Urinary bladder (tissue), 4 donors: ENCODE data around the gene LMAN2L. TPM values are rescaled to one million over a fixed set of nuclear protein-coding genes. Genes with fewer than 3 reads are reported as not detected.

Experiments
- DNase-seq: peaks from one replicate; pipeline ENCODE4 v3.0.0-alpha.2; 2015; ENCODE audit errors: extremely low spot score
- H3K27ac ChIP-seq: one replicate; pipeline ENCODE4 v1.5.1; 2013; ENCODE audit warnings: low read depth, mild to moderate bottlenecking, moderate library complexity
- H3K36me3 ChIP-seq: one replicate; pipeline ENCODE4 v1.6.1; 2013; ENCODE audit warnings: mild to moderate bottlenecking, moderate library complexity; ENCODE audit not compliant: insufficient read depth
- H3K4me1 ChIP-seq: one replicate; pipeline ENCODE4 v1.6.1; 2013; ENCODE audit warnings: mild to moderate bottlenecking, moderate library complexity; ENCODE audit not compliant: insufficient read depth
- H3K4me3 ChIP-seq: one replicate; pipeline ENCODE4 v1.5.1; 2013; ENCODE audit warnings: low read depth, low read length
- WGBS: extraction: QIAGEN DNeasy Blood & Tissue Kit; methylation state at CpG from one replicate; pipeline ENCODE4 v1.1.7; 2013; 5-methylcytosine and 5-hydroxymethylcytosine counted together
- polyA plus RNA-seq: library from polyadenylated mRNA; stranded (reverse); fragments of 200-250 nt; gene quantifications from one replicate; pipeline ENCODE4 v1.2.3, GENCODE V29; 2013
- total RNA-seq: library from RNA; depleted of rRNA; stranded (reverse); fragments of >200 nt; gene quantifications from one replicate; pipeline ENCODE4 v1.2.3, GENCODE V29; 2014
- donor health status: healthy with polysubstance abuse.
- donor health status: healthy.

The LMAN2L gene
- total RNA-seq (29.9 TPM), polyA plus RNA-seq (23.5 TPM)

- DNase-seq = peak; percentile 97
- no peaks in the 10 kb centered on the region for H3K36me3 ChIP-seq
- peak within 1 kb of the TSS; percentile 77 for H3K4me3 ChIP-seq
- WGBS = under 1% methylated on average over 43 of the region's 43 CpGs
- H3K4me1 ChIP-seq = no peaks in the 10 kb centered on the region
- peak within 1 kb of the TSS; percentile 14 for H3K27ac ChIP-seq
These were observed at the start of gene LMAN2L for GRCh38 chr2:96739633-96740428. Gene LMAN2L, minus strand, starts transcription at chr2:96740064. Its CDS starts 24 bp downstream, at chr2:96740040.

- no peak overlapping the region for H3K27ac ChIP-seq
- H3K36me3 ChIP-seq = no peaks in the 10 kb centered on the region
- WGBS = 84% methylated on average over 6 of the region's 6 CpGs
These were observed 49.4 kb upstream of the LMAN2L start for GRCh38 chr2:96789245-96789617.

GRCh38 chr2:96788442-96789244, 48.8 kb upstream of the LMAN2L start:
- Histone ChIP-seq H3K4me3 (no peak overlapping the region), H3K4me1 (peaks cover 3% of the 10 kb centered on the region), H3K27ac (no peak overlapping the region), H3K36me3 (no peaks in the 10 kb centered on the region)
- 71% methylated on average over 17 of the region's 17 CpGs for WGBS
- no peak for DNase-seq

More at GRCh38 chr2:96789245-96789617, 49.4 kb upstream of the LMAN2L start:
- no peak for DNase-seq
- Histone ChIP-seq H3K4me1 (peaks cover 3% of the 10 kb centered on the region), H3K4me3 (no peak overlapping the region)

- DNase-seq = no peak
- Histone ChIP-seq H3K4me3 (no peak overlapping the region), H3K27ac (peak overlapping the region; percentile 39), H3K36me3 (no peaks in the 10 kb centered on the region), H3K4me1 (peaks cover 3% of the 10 kb centered on the region)
- 92% methylated on average over 3 of the region's 3 CpGs for WGBS
These were observed 47.5 kb upstream of the LMAN2L start for GRCh38 chr2:96787411-96787810.

- H3K27ac ChIP-seq = no peak overlapping the region
- H3K4me1 ChIP-seq = no peaks in the 10 kb centered on the region
- H3K36me3 ChIP-seq = no peaks in the 10 kb centered on the region
- DNase-seq = no peak
- 83% methylated on average over 4 of the region's 4 CpGs for WGBS
- H3K4me3 ChIP-seq = no peak overlapping the region
These were observed 43.5 kb upstream of the LMAN2L start for GRCh38 chr2:96783388-96783787.

- no peaks in the 10 kb centered on the region for H3K36me3 ChIP-seq
- H3K4me1 ChIP-seq = no peaks in the 10 kb centered on the region
- 35% methylated on average over 1 of the region's 1 CpG for WGBS
- DNase-seq = no peak
- H3K27ac ChIP-seq = no peak overlapping the region
- H3K4me3 ChIP-seq = no peak overlapping the region
These were observed 35.3 kb upstream of the LMAN2L start for GRCh38 chr2:96775160-96775559.

GRCh38 chr2:96773922-96774321, 34.1 kb upstream of the LMAN2L start:
- no peak for DNase-seq
- no peak overlapping the region for H3K4me3 ChIP-seq
- H3K4me1 ChIP-seq = no peaks in the 10 kb centered on the region
- 74% methylated on average over 7 of the region's 7 CpGs for WGBS
- H3K27ac ChIP-seq = no peak overlapping the region
- H3K36me3 ChIP-seq = no peaks in the 10 kb centered on the region

GRCh38 chr2:96772903-96773671, 33.2 kb upstream of the LMAN2L start:
- DNase-seq = no peak
- no peaks in the 10 kb centered on the region for H3K36me3 ChIP-seq
- H3K27ac ChIP-seq = no peak overlapping the region
- no peaks in the 10 kb centered on the region for H3K4me1 ChIP-seq
- 92% methylated on average over 12 of the region's 12 CpGs for WGBS
- no peak overlapping the region for H3K4me3 ChIP-seq

GRCh38 chr2:96771796-96772618, 32.1 kb upstream of the LMAN2L start:
- 91% methylated on average over 20 of the region's 20 CpGs for WGBS
- DNase-seq = peak; percentile 55
- Histone ChIP-seq H3K4me3 (no peak overlapping the region), H3K27ac (no peak overlapping the region), H3K36me3 (no peaks in the 10 kb centered on the region), H3K4me1 (no peaks in the 10 kb centered on the region)

GRCh38 chr2:96770442-96771202, 30.8 kb upstream of the LMAN2L start:
- Histone ChIP-seq H3K4me3 (no peak overlapping the region), H3K4me1 (no peaks in the 10 kb centered on the region), H3K36me3 (no peaks in the 10 kb centered on the region), H3K27ac (no peak overlapping the region)
- no peak for DNase-seq
- WGBS = 82% methylated on average over 25 of the region's 25 CpGs

- no peak for DNase-seq
- H3K36me3 ChIP-seq = no peaks in the 10 kb centered on the region
- no peak overlapping the region for H3K27ac ChIP-seq
- no peak overlapping the region for H3K4me3 ChIP-seq
- WGBS = 65% methylated on average over 7 of the region's 7 CpGs
- H3K4me1 ChIP-seq = no peaks in the 10 kb centered on the region
These were observed 29.9 kb upstream of the LMAN2L start for GRCh38 chr2:96769814-96770213.

- DNase-seq = no peak
- no peaks in the 10 kb centered on the region for H3K4me1 ChIP-seq
- 81% methylated on average over 8 of the region's 8 CpGs for WGBS
- H3K4me3 ChIP-seq = no peak overlapping the region
- no peak overlapping the region for H3K27ac ChIP-seq
- H3K36me3 ChIP-seq = no peaks in the 10 kb centered on the region
These were observed 28.3 kb upstream of the LMAN2L start for GRCh38 chr2:96768083-96768561.
